ENCODE results near the gene CMTM2.

GRCh38 chr16:66544016-66544757 is 35.1 kb upstream of the CMTM2 start:
- TF ChIP-seq CTCF (conservative IDR thresholded peaks at IDR 0.05; ENCODE audit: low read length): no peak
- no peak for TF ChIP-seq EZH2phosphoT487 (IDR thresholded peaks at IDR 0.05; ENCODE audit: borderline replicate concordance, low read depth, low read length)
